ENCODE measurements around the gene CAB39. TPM values are rescaled to one million over a fixed set of nuclear protein-coding genes. Genes with fewer than 3 reads are reported as not detected.
A peak's percentile ranks its signal among the peaks of the same experiment; 100 is the strongest.

Gene CAB39
- total RNA-seq, 1 donor from 2014 or later: 62.9 TPM

DNA sequence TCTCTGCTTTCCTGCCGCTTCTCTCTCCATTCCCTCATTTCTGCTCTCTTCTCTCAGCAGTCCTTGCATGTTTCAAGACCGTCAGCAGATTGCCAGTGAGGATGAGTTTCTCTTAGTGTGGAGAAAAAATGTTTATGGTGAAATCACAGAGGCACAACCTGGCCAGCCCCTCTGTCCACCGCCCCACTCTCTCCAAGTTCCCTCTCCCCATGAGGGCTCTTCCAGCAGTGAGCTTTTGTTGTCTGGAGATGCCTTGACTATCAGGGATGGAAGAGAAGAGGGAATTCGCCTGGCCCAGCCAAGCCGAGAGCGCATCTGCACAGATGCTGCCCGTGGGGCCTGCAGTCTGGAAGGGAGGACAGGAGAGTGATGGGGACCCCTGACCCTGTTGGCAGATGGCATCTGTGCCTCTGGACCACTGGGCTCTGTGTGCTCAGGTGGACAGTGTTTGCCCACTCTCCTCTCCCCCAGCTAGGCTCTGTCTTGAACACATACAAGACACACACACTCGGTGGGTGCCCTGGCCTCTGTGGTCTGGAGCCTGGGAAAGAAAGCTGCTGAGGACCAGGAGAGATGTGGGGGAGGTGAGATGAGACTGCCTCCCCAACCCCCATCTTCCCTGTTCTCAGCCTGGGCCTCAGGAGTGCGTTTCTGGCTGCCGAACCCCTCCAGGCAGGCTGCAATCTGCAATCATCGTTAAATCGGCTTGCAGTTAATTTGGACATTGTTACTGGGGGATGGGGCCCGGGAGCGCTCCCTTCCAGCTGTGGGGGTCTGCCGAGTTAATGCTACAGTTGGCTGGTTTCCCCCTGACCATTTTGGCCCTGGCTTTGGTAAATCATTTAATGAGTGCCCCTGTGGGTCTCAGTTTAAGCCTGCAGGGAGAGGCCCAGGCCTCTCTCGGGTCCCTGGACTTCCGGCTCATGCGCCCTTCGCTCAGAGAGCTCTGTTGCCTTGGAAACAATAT is 156.6 kb downstream of the CAB39 start:
- DNase-seq (ENCODE audit: low spot score in 2 of 2): peak in 1 of 2 donors; percentile 49
- no peak overlapping the region for H3K27ac ChIP-seq
- intact Hi-C loops (cut with DNase I): loop anchor here (5.0 kb wide), 2 partner anchors 157 to 188 kb away; partner anchors contain the start of genes CAB39 and PSMD1
- H3K36me3 ChIP-seq: no peaks in the 10 kb centered on the region
- no peak for TF ChIP-seq CTCF (IDR thresholded peaks at IDR 0.05)
- no peak overlapping the region for H3K4me3 ChIP-seq
- H3K9me3 ChIP-seq: no peaks in the 10 kb centered on the region
- H3K4me1 ChIP-seq: peaks cover 3 to 27% of the 10 kb centered on the region in 2 donors
- no peaks in the 10 kb centered on the region for H3K27me3 ChIP-seq

- DNase-seq (ENCODE audit: low spot score in 2 of 2): peak in 1 of 2 donors; percentile 59
- intact Hi-C loops (cut with DNase I): loop anchor here (5.0 kb wide), 2 partner anchors 158 to 187 kb away; partner anchors contain the start of genes CAB39 and PSMD1
- H3K27me3 ChIP-seq: no peaks in the 10 kb centered on the region
- no peaks in the 10 kb centered on the region for H3K36me3 ChIP-seq
- peaks cover 3 to 27% of the 10 kb centered on the region in 2 donors for H3K4me1 ChIP-seq
- H3K27ac ChIP-seq: peak overlapping the region; percentile 51 to 60
- H3K9me3 ChIP-seq: no peaks in the 10 kb centered on the region
- H3K4me3 ChIP-seq: peak overlapping the region in 1 of 2 donors; percentile 31
- no peak for TF ChIP-seq CTCF (IDR thresholded peaks at IDR 0.05)
These were observed 157.4 kb downstream of the CAB39 start for GRCh38 chr2:230869914-230870543.

Other genes starting within 250 kb of the CAB39 start
- 84.9 TPM for gene ITM2C, start 152.1 kb downstream of the CAB39 start, total RNA-seq
- not detected for gene GPR55, start 212.4 kb downstream of the CAB39 start, total RNA-seq

Measured in ascending aorta (tissue), 2 donors.